Bronchial epithelial cell (primary cell): Measurements from ENCODE around the gene PTPRN2. TPM values are rescaled to one million over a fixed set of nuclear protein-coding genes. Genes with fewer than 3 reads are reported as not detected.
"Not testable (repeated sequence)": the region's sequence is repeated elsewhere in the genome, so short reads cannot be mapped to it uniquely, and the experiment has no call there.

ENCODE experiments used
- DNase-seq: peaks from one replicate; pipeline ENCODE4 v3.0.0-alpha.2; 2010; ENCODE audit warnings: low read depth
- FAIRE-seq: peaks from 2 replicates; lab custom pipeline; 2011; peaks lifted over from hg19 to GRCh38; lab: Jason Lieb, UNC
- H3K27me3 ChIP-seq: 2 replicates; pipeline ENCODE4 v1.5.1; 2011; ENCODE audit warnings: low read length; ENCODE audit not compliant: control insufficient read depth, insufficient read depth
- H3K36me3 ChIP-seq: 2 replicates; pipeline ENCODE4 v1.5.1; 2011; ENCODE audit warnings: low read length; ENCODE audit not compliant: control insufficient read depth, insufficient read depth
- H3K4me3 ChIP-seq: 2 replicates; pipeline ENCODE4 v1.5.1; 2011; ENCODE audit warnings: mild to moderate bottlenecking, low read depth, low read length, control low read depth
- total RNA-seq: library from RNA; depleted of rRNA; stranded (reverse); fragments of >200 nt; gene quantifications from 2 replicates; pipeline ENCODE4 v1.2.1, GENCODE V29; 2014
- TF ChIP-seq, protein P1 (sequence below): IDR thresholded peaks from 2 replicates; pipeline ENCODE4 v1.5.1; 2011; ENCODE audit warnings: mild to moderate bottlenecking, moderate library complexity, low read length, control low read depth, inconsistent platforms; ENCODE audit not compliant: insufficient read depth, severe bottlenecking

The PTPRN2 gene
- total RNA-seq, 1 donor from 2014 or later = 1.1 TPM

DNA sequence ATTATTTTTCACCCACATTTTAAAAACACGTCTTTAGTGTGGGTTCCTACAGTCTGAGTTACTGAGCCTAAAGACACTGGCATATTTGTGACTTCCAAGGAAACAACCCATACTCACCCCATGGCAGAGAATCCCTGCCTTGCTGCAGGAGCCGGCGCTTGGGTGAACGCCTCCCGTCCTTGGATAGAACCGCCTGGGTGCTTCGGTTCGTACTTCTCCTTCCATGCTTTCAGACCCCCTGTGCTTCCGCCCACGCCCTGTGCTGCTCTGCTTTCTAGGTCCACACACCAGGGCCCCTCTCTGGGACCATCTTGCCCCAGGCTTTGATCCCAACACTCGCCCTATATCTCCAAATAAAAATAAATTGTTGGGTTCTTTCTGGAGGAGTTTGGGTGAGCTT lies 125.8 kb downstream of the PTPRN2 start:
- no peaks in the 10 kb centered on the region for H3K36me3 ChIP-seq
- no peaks in the 10 kb centered on the region for H3K27me3 ChIP-seq
- TF ChIP-seq, protein P1, sequence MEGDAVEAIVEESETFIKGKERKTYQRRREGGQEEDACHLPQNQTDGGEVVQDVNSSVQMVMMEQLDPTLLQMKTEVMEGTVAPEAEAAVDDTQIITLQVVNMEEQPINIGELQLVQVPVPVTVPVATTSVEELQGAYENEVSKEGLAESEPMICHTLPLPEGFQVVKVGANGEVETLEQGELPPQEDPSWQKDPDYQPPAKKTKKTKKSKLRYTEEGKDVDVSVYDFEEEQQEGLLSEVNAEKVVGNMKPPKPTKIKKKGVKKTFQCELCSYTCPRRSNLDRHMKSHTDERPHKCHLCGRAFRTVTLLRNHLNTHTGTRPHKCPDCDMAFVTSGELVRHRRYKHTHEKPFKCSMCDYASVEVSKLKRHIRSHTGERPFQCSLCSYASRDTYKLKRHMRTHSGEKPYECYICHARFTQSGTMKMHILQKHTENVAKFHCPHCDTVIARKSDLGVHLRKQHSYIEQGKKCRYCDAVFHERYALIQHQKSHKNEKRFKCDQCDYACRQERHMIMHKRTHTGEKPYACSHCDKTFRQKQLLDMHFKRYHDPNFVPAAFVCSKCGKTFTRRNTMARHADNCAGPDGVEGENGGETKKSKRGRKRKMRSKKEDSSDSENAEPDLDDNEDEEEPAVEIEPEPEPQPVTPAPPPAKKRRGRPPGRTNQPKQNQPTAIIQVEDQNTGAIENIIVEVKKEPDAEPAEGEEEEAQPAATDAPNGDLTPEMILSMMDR = no peak
- no peak overlapping the region for H3K4me3 ChIP-seq
- DNase-seq (no peak), FAIRE-seq (no peak)

DNA sequence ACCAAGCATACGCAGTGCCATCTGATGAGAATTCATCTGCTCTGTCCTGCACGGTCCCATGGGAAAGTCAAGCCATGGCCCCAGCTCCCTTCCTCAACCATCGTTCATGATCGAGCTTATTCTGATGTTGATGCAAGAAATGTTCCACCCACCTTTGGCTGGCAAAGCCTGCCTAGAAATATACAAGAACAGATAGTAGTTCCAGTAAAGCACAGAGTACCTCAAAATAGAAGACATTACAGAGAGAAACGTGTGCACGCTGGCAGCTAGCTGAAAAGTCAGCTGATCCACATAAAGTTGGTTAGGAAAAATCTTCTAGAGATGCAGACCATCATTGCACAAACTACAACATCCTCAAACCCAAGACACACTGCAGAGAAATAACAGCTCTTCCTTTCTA lies 127.0 kb downstream of the PTPRN2 start:
- TF ChIP-seq, protein P1 = no peak
- Histone ChIP-seq H3K27me3 (no peaks in the 10 kb centered on the region), H3K4me3 (no peak overlapping the region), H3K36me3 (no peaks in the 10 kb centered on the region)
- FAIRE-seq (no peak), DNase-seq (no peak)

DNA sequence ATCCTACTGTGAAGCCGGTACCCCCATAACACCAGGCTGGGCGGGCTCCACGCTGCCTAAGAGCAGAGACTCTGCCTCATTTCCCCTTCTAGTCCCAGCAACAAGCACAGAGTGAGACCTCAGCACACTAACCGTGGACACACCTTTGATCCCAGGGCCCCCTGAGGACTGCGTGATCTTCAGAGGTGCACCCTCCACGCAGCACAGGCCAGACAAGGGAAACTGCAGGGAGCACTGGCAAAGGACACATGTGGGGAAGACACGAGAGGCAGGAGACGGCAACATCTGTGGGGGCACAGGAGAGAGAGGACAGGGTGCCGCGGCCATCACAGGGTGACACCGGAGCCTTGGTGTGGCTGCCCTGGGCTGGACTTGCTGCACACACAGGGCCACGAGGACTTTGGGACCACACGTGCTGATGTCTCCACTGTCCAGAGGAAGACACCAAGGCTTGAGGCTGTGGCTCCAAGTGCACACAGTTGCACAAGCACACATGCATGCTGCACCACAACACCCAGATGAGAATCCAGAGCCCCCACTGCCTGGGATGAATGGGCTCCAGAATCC lies 128.8 kb downstream of the PTPRN2 start:
- Histone ChIP-seq H3K4me3 (no peak overlapping the region), H3K27me3 (no peaks in the 10 kb centered on the region), H3K36me3 (no peaks in the 10 kb centered on the region)
- DNase-seq (no peak), FAIRE-seq (no peak)
- TF ChIP-seq, protein P1 = no peak

DNA sequence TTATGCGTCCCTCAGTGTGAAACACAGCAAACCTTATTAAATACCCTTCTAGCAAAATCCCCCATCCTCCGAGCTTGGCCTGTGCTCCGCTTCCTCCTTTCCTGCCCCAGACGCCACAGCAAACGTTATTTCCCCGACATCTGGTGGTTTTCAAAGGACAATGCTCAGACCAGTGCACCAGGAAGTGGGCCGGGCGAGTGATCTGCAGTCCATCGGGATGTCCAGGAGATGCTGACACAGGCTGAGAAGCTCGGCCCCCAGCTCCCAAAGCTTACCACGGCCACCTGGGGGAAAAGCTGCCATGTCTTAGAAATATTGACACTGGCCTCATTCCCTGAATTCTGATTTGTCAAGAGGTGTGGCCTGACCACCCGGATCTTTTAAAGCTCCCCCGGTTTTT lies 129.5 kb downstream of the PTPRN2 start:
- Histone ChIP-seq H3K4me3 (no peak overlapping the region), H3K27me3 (no peaks in the 10 kb centered on the region), H3K36me3 (no peaks in the 10 kb centered on the region)
- FAIRE-seq (no peak), DNase-seq (no peak)
- TF ChIP-seq, protein P1 = no peak

DNA sequence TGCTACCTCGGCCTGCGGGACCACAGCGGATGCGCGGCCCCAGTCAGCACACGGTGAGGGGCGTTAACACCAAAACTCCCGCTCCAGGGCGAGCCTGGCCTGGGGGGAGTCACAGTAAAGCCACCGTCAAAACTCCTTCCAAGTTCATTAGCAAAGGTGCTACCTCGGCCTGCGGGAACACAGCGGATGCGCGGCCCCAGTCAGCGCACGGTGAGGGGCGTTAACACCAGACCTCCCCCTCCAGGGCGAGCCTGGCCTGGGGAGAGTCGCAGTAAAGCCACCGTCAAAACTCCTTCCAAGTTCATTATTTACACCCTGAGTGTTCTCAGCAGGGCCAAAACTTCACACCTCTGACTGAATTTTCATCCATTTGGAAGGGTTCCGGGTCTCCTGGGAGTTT lies 130.0 kb downstream of the PTPRN2 start:
- DNase-seq, H3K36me3 ChIP-seq, FAIRE-seq, H3K4me3 ChIP-seq, H3K27me3 ChIP-seq: not testable (repeated sequence)

DNA sequence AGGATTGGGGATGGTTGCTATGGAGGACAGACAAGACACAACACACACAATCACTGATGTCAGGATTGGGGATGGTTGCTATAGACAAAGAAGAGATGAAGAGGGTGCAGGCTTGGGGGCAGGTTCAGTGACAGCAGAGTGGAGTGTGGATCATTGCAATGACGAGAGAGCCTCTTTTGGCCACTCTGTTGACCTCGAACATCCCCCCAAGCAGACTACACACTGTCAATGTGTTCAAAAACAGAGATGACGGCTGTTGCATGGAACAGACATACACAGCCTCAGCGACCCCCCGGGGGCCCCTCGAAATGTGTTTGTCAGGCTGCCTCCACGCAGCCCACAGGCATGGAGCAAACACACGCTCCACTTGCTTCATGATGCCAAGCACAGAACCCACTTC lies 133.0 kb downstream of the PTPRN2 start:
- no peak for DNase-seq

More for the DNA sequence above, 133.0 kb downstream of the PTPRN2 start:
- peak; percentile 89 for FAIRE-seq
- H3K27me3 ChIP-seq = no peaks in the 10 kb centered on the region
- no peak overlapping the region for H3K4me3 ChIP-seq
- TF ChIP-seq, protein P1 = no peak
- no peaks in the 10 kb centered on the region for H3K36me3 ChIP-seq
